Fibroblast of lung (primary cell): ENCODE results near the gene F2R.

ENCODE experiments used
- CTCF ChIP-seq, 2 donors: IDR thresholded peaks in 1 of 2; conservative IDR thresholded peaks in 1 of 2; 1 replicate in 1 of 2; 2 replicates in 1 of 2; pipeline ENCODE4 v1.5.1; 2011 to 2012; ENCODE audit warnings: low read length in 2 of 2, control low read depth in 1 of 2, inconsistent platforms in 1 of 2, low read depth in 1 of 2, mild to moderate bottlenecking in 1 of 2
- EZH2 ChIP-seq: IDR thresholded peaks from 2 replicates; pipeline ENCODE4 v1.5.1; 2012; ENCODE audit warnings: low read length, control low read depth, mild to moderate bottlenecking; ENCODE audit errors: missing control alignments

GRCh38 chr5:76718381-76718832 lies 2.5 kb downstream of the F2R start:
- TF ChIP-seq CTCF (conservative IDR thresholded peaks at IDR 0.05 in 1 of 2, IDR thresholded peaks at IDR 0.05 in 1 of 2; ENCODE audit: low read depth in 1 of 2, low read length in 2 of 2) (no peak), EZH2 (no peak)
